Activated B cell treated with CpG ODN at 0.5 μM for 24 hours (primary cell): Measurements from ENCODE around the gene C11orf52. TPM values are rescaled to one million over a fixed set of nuclear protein-coding genes. Genes with fewer than 3 reads are reported as not detected.
A peak's percentile ranks its signal among the peaks of the same experiment; 100 is the strongest.

ENCODE experiments used
- ATAC-seq: fragments of 200-7000 bp; cut with Tn5 transposase; one replicate; pipeline ENCODE4 v1.10.0; 2021; ENCODE audit warnings: low read depth, mild to moderate bottlenecking, moderate library complexity
- CTCF ChIA-PET: fragments of 350-600 bp; sonication (Branson Sonifier 250); formaldehyde crosslinking; loops from one replicate; lab custom pipeline; 2021; ENCODE audit warnings: antibody characterized with exemption; lab: Charles Lee
- POLR2A ChIA-PET: fragments of 350-600 bp; sonication (Branson Sonifier 250); formaldehyde crosslinking; loops from one replicate; lab custom pipeline; 2021; ENCODE audit warnings: antibody characterized with exemption; lab: Charles Lee
- DNase-seq: peaks from one replicate; pipeline ENCODE4 v3.0.0; 2022
- H3K27ac Mint-ChIP-seq: one replicate; pipeline ENCODE4 v1.8.0; 2020; ENCODE audit warnings: mixed read lengths
- H3K27me3 Mint-ChIP-seq: one replicate; pipeline ENCODE4 v1.8.0; 2021; ENCODE audit warnings: mixed read lengths
- H3K36me3 Mint-ChIP-seq: one replicate; pipeline ENCODE4 v1.8.0; 2021; ENCODE audit warnings: low read depth, mixed read lengths
- H3K4me1 Mint-ChIP-seq: one replicate; pipeline ENCODE4 v1.8.0; 2021; ENCODE audit warnings: mixed read lengths
- H3K4me3 Mint-ChIP-seq: one replicate; pipeline ENCODE4 v1.8.0; 2020; ENCODE audit warnings: mild to moderate bottlenecking, mixed read lengths
- H3K9me3 Mint-ChIP-seq: one replicate; pipeline ENCODE4 v1.8.0; 2020; ENCODE audit warnings: mixed read lengths
- intact Hi-C: fragments of 100-400 bp; cut with micrococcal nuclease; formaldehyde crosslinking; loops from one replicate; pipeline ENCODE4 v1.15.1; 2024
- total RNA-seq: library from RNA; stranded (reverse); gene quantifications from 2 replicates; pipeline ENCODE4 v1.2.3, GENCODE V29; 2022
- TF ChIP-seq, protein P1 (sequence below): fragments of 200-600 bp; IDR thresholded peaks from one replicate; pipeline ENCODE4 v1.8.0; 2022; ENCODE audit warnings: antibody characterized with exemption, mild to moderate bottlenecking

The C11orf52 gene
- total RNA-seq, 1 donor from 2014 or later, result not detected

DNA sequence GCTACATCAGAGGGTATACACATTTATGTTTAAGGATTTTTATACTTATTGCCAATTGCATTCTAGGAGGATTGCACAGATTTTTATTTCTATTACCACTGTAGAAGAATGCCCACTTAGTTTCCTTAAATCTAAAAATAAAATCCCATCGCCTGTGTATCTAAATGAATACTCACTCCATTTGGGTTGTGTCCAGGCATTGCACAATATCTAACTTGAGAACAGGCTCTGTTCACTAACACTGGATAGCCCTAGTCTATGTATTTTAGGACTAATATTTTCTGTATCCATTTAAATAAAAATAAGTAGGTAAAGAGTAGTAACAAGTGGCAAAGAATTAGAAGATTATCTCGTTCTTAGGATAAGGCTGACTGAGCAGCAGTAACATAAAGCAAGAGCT lies 4.1 kb downstream of the C11orf52 start:
- intact Hi-C loops, result loop anchor here (10.0 kb wide), 1 partner anchor 1392 kb away; the partner anchor contains the start of gene TTC12
- CTCF ChIA-PET, result no interaction called here
- ATAC-seq (no peak), DNase-seq (no peak)
- Mint-ChIP-seq H3K27me3 (peaks cover 9% of the 10 kb centered on the region), H3K27ac (no peak overlapping the region), H3K4me1 (peaks cover 17% of the 10 kb centered on the region), H3K4me3 (no peak overlapping the region), H3K9me3 (no peaks in the 10 kb centered on the region), H3K36me3 (no peaks in the 10 kb centered on the region)
- POLR2A ChIA-PET, result no interaction called here
- TF ChIP-seq, protein P1, sequence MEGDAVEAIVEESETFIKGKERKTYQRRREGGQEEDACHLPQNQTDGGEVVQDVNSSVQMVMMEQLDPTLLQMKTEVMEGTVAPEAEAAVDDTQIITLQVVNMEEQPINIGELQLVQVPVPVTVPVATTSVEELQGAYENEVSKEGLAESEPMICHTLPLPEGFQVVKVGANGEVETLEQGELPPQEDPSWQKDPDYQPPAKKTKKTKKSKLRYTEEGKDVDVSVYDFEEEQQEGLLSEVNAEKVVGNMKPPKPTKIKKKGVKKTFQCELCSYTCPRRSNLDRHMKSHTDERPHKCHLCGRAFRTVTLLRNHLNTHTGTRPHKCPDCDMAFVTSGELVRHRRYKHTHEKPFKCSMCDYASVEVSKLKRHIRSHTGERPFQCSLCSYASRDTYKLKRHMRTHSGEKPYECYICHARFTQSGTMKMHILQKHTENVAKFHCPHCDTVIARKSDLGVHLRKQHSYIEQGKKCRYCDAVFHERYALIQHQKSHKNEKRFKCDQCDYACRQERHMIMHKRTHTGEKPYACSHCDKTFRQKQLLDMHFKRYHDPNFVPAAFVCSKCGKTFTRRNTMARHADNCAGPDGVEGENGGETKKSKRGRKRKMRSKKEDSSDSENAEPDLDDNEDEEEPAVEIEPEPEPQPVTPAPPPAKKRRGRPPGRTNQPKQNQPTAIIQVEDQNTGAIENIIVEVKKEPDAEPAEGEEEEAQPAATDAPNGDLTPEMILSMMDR, result no peak

DNA sequence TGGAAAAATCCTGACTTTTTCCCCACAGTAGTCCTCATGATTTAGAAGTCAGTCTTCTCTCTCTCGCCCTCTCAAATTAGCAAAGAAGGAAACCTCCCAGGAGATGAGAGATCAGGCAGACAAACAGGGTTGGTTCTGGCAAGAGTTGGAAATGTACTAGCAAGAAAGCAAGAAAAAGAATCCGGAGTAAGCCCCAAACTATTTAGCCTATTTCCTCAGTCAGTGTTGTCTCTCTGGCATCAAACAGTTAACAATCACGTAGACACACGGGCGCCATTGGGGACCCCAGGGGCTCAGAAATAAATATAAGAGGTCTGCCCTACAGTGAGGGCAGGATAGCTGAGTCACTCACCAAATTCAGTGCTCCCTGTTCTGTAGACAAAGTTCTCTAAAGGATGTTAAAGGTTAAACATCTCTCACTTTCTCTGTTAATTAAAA lies 4.7 kb downstream of the C11orf52 start:
- ATAC-seq, result no peak
- Mint-ChIP-seq H3K36me3 (no peaks in the 10 kb centered on the region), H3K9me3 (no peaks in the 10 kb centered on the region), H3K4me3 (no peak overlapping the region), H3K27ac (no peak overlapping the region), H3K27me3 (peaks cover 4% of the 10 kb centered on the region), H3K4me1 (peaks cover 17% of the 10 kb centered on the region)
- no peak for DNase-seq
- ChIA-PET CTCF (no interaction called here), POLR2A (no interaction called here)
- TF ChIP-seq, protein P1, result no peak
- intact Hi-C loops, result loop anchor here (10.0 kb wide), 1 partner anchor 1391 kb away; the partner anchor contains the start of gene TTC12

DNA sequence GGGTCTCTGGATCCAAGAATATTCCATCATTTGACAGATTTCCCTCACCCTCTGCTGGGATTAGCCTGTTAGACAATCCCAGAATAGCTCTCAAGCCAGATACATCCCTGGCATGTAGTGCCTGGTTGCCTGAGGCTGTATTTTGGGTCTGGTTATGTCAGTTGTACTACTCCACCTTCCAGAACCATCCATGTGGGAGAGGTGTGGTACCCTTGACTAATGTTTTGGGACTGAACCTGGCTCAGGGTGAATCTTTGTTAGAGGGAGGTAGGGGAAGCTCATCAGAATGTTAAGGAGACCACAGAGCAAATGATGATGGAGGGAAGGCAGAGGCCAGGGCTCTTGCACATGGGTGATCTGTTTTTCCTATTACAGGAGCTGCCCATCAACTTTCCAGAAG lies 5.2 kb downstream of the C11orf52 start:
- H3K27ac Mint-ChIP-seq, result no peak overlapping the region
- no peaks in the 10 kb centered on the region for H3K9me3 Mint-ChIP-seq
- no peak overlapping the region for H3K4me3 Mint-ChIP-seq
- no peak for ATAC-seq
- H3K36me3 Mint-ChIP-seq, result no peaks in the 10 kb centered on the region
- CTCF ChIA-PET, result no interaction called here
- intact Hi-C loops, result loop anchor here (10.0 kb wide), 1 partner anchor 1391 kb away; the partner anchor contains the start of gene TTC12
- peaks cover 17% of the 10 kb centered on the region for H3K4me1 Mint-ChIP-seq
- POLR2A ChIA-PET, result interaction anchor here (0.6 kb wide), 1 partner anchor 147 kb away, joined by 3 read pairs; no protein-coding TSS in a partner anchor
- peaks cover 4% of the 10 kb centered on the region for H3K27me3 Mint-ChIP-seq
- TF ChIP-seq, protein P1, result no peak
- no peak for DNase-seq

GRCh38 chr11:111925953-111926352 lies 7.2 kb downstream of the C11orf52 start:
- Mint-ChIP-seq H3K36me3 (no peaks in the 10 kb centered on the region), H3K4me1 (peaks cover 17% of the 10 kb centered on the region), H3K4me3 (peak overlapping the region; percentile 19), H3K9me3 (no peaks in the 10 kb centered on the region), H3K27me3 (peaks cover 1% of the 10 kb centered on the region), H3K27ac (peak overlapping the region; percentile 90)
- POLR2A ChIA-PET, result interaction anchor here (0.9 to 2.1 kb wide), 14 partner anchors 10 to 1497 kb away, joined by 3 to 20 read pairs (median 6); partner anchors contain the start of genes ALG9, CFAP68, DLAT and PIH1D2
- intact Hi-C loops, result loop anchor here (1.0 to 10.0 kb wide), 4 partner anchors 47 to 1389 kb away; partner anchors contain the start of genes CFAP68, FDXACB1, PPP2R1B and PTS
- TF ChIP-seq, protein P1, result no peak
- CTCF ChIA-PET, result interaction anchor here (1.1 to 1.6 kb wide), 6 partner anchors 11 to 161 kb away, joined by 3 to 12 read pairs (median 4); partner anchors contain the start of genes SDHD and TIMM8B
- ATAC-seq (no peak), DNase-seq (no peak)
